WTC11 (cell line): ENCODE results near the gene HLA-DPA1. TPM values are rescaled to one million over a fixed set of nuclear protein-coding genes. Genes with fewer than 3 reads are reported as not detected.

Experiments
- ATAC-seq: fragments of 200-7000 bp; cut with Tn5 transposase; 2 replicates; pipeline ENCODE4 v1.10.0; 2021; ENCODE audit warnings: mild to moderate bottlenecking, moderate library complexity
- CTCF ChIA-PET: fragments of 300-600 bp; sonication (Branson Sonifier 250); formaldehyde crosslinking; loops from one replicate; lab custom pipeline; 2021; ENCODE audit warnings: antibody characterized with exemption; lab: Charles Lee
- POLR2A ChIA-PET: fragments of 350-600 bp; sonication (Branson Sonifier 250); formaldehyde crosslinking; loops from one replicate; lab custom pipeline; 2021; ENCODE audit warnings: antibody characterized with exemption; lab: Charles Lee
- DNase-seq: peaks from one replicate; pipeline ENCODE4 v3.0.0; 2021; ENCODE audit warnings: low spot score
- H3K27ac Mint-ChIP-seq: 2 replicates; pipeline ENCODE4 v1.8.0; 2021; ENCODE audit warnings: mixed read lengths
- H3K27me3 Mint-ChIP-seq: 2 replicates; pipeline ENCODE4 v1.8.0; 2021; ENCODE audit warnings: low read depth, mild to moderate bottlenecking, moderate library complexity, mixed read lengths
- H3K36me3 Mint-ChIP-seq: 2 replicates; pipeline ENCODE4 v1.8.0; 2021; ENCODE audit warnings: mixed read lengths
- H3K4me1 Mint-ChIP-seq: 2 replicates; pipeline ENCODE4 v1.8.0; 2022; ENCODE audit warnings: mixed read lengths
- H3K4me3 Mint-ChIP-seq: 2 replicates; pipeline ENCODE4 v1.8.0; 2021; ENCODE audit warnings: mild to moderate bottlenecking, moderate library complexity, mixed read lengths
- H3K9me3 Mint-ChIP-seq: 2 replicates; pipeline ENCODE4 v1.8.0; 2021; ENCODE audit warnings: mixed read lengths
- NR2C2 ChIP-seq: sonication (generic); formaldehyde crosslinking; IDR thresholded peaks from 2 replicates; pipeline ENCODE4 v1.8.0; 2022; ENCODE audit warnings: mild to moderate bottlenecking, missing genetic modification reagents
- PRRX2 ChIP-seq: fragments of 250-450 bp; sonication (Bioruptor Pico); IDR thresholded peaks from 2 replicates; pipeline ENCODE4 v1.8.0; 2021; ENCODE audit warnings: mild to moderate bottlenecking
- ZNF121 ChIP-seq: sonication (generic); formaldehyde crosslinking; IDR thresholded peaks from 2 replicates; pipeline ENCODE4 v1.8.0; 2023; ENCODE audit warnings: missing genetic modification reagents
- ZNF263 ChIP-seq: sonication (generic); formaldehyde crosslinking; IDR thresholded peaks from 2 replicates; pipeline ENCODE4 v1.8.1; 2022; ENCODE audit warnings: low read depth, mild to moderate bottlenecking, moderate library complexity, missing genetic modification reagents
- ZNF317 ChIP-seq: sonication (generic); formaldehyde crosslinking; IDR thresholded peaks from 2 replicates; pipeline ENCODE4 v1.8.1; 2023; ENCODE audit warnings: low read depth, mild to moderate bottlenecking, moderate library complexity, missing genetic modification reagents, borderline replicate concordance
- total RNA-seq: library from RNA; stranded (reverse); gene quantifications from 3 replicates; pipeline ENCODE4 v1.2.3, GENCODE V29; 2021
- TF ChIP-seq, protein P1 (sequence below): sonication (generic); formaldehyde crosslinking; IDR thresholded peaks from 2 replicates; pipeline ENCODE4 v1.8.1; 2023; ENCODE audit warnings: mild to moderate bottlenecking, missing genetic modification reagents, moderate library complexity
- TF ChIP-seq, protein P2 (sequence below): fragments of 250-450 bp; sonication (Bioruptor Pico); IDR thresholded peaks from 2 replicates; pipeline ENCODE4 v1.9.0; 2021; ENCODE audit warnings: moderate library complexity, mild to moderate bottlenecking, inconsistent platforms, borderline replicate concordance
- TF ChIP-seq, protein P3 (sequence below): sonication (generic); formaldehyde crosslinking; IDR thresholded peaks from 2 replicates; pipeline ENCODE4 v1.8.0; 2023; ENCODE audit warnings: missing genetic modification reagents, mild to moderate bottlenecking, borderline replicate concordance
- TF ChIP-seq, protein P4 (sequence below): sonication (generic); formaldehyde crosslinking; IDR thresholded peaks from 2 replicates; pipeline ENCODE4 v1.8.1; 2022; ENCODE audit warnings: low read depth, missing genetic modification reagents, borderline replicate concordance
- TF ChIP-seq, protein P5 (sequence below): sonication (generic); formaldehyde crosslinking; IDR thresholded peaks from 2 replicates; pipeline ENCODE4 v1.8.1; 2023; ENCODE audit warnings: mild to moderate bottlenecking, moderate library complexity, missing genetic modification reagents
- TF ChIP-seq, protein P6 (sequence below): sonication (generic); formaldehyde crosslinking; IDR thresholded peaks from 2 replicates; pipeline ENCODE4 v1.8.0; 2022; ENCODE audit warnings: mild to moderate bottlenecking, missing genetic modification reagents
- TF ChIP-seq, protein P7 (sequence below): sonication (generic); formaldehyde crosslinking; IDR thresholded peaks from 2 replicates; pipeline ENCODE4 v1.8.1; 2022; ENCODE audit warnings: low read depth, mild to moderate bottlenecking, moderate library complexity, missing genetic modification reagents, borderline replicate concordance

Gene HLA-DPA1
- total RNA-seq, 1 experiment from 2014 or later = 4.9 TPM

DNA sequence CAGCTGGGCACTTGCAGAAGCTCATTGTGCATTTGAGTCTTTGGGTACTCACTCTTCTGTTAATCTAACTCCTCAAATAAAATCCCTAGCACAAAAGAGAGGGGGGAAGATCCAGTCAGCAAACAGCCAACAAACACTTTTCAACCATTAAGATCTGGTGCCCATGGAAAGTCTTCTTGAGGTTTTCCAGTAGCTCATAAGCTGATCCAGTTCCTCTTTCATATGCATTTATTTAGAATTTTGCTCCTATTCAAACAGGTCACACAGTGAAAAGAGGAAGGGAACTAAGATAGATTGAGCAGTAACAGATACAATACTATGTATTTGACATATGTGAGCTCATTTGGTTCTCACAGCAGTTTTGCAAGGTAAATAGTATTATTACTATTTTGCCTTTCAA is 41.0 kb upstream of the HLA-DPA1 start (continued):
- TF ChIP-seq, protein P1, sequence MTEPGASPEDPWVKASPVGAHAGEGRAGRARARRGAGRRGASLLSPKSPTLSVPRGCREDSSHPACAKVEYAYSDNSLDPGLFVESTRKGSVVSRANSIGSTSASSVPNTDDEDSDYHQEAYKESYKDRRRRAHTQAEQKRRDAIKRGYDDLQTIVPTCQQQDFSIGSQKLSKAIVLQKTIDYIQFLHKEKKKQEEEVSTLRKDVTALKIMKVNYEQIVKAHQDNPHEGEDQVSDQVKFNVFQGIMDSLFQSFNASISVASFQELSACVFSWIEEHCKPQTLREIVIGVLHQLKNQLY = no peak
- TF ChIP-seq PRRX2 = no peak
- TF ChIP-seq NR2C2 = no peak
- no peak for TF ChIP-seq ZNF317 (CRISPR knock-in tag)
- TF ChIP-seq, protein P2, sequence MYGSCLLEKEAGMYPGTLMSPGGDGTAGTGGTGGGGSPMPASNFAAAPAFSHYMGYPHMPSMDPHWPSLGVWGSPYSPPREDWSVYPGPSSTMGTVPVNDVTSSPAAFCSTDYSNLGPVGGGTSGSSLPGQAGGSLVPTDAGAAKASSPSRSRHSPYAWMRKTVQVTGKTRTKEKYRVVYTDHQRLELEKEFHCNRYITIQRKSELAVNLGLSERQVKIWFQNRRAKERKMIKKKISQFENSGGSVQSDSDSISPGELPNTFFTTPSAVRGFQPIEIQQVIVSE = no peak
- TF ChIP-seq, protein P3, sequence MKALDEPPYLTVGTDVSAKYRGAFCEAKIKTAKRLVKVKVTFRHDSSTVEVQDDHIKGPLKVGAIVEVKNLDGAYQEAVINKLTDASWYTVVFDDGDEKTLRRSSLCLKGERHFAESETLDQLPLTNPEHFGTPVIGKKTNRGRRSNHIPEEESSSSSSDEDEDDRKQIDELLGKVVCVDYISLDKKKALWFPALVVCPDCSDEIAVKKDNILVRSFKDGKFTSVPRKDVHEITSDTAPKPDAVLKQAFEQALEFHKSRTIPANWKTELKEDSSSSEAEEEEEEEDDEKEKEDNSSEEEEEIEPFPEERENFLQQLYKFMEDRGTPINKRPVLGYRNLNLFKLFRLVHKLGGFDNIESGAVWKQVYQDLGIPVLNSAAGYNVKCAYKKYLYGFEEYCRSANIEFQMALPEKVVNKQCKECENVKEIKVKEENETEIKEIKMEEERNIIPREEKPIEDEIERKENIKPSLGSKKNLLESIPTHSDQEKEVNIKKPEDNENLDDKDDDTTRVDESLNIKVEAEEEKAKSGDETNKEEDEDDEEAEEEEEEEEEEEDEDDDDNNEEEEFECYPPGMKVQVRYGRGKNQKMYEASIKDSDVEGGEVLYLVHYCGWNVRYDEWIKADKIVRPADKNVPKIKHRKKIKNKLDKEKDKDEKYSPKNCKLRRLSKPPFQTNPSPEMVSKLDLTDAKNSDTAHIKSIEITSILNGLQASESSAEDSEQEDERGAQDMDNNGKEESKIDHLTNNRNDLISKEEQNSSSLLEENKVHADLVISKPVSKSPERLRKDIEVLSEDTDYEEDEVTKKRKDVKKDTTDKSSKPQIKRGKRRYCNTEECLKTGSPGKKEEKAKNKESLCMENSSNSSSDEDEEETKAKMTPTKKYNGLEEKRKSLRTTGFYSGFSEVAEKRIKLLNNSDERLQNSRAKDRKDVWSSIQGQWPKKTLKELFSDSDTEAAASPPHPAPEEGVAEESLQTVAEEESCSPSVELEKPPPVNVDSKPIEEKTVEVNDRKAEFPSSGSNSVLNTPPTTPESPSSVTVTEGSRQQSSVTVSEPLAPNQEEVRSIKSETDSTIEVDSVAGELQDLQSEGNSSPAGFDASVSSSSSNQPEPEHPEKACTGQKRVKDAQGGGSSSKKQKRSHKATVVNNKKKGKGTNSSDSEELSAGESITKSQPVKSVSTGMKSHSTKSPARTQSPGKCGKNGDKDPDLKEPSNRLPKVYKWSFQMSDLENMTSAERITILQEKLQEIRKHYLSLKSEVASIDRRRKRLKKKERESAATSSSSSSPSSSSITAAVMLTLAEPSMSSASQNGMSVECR = no peak
- TF ChIP-seq, all 79 proteins: peak for 0

DNA sequence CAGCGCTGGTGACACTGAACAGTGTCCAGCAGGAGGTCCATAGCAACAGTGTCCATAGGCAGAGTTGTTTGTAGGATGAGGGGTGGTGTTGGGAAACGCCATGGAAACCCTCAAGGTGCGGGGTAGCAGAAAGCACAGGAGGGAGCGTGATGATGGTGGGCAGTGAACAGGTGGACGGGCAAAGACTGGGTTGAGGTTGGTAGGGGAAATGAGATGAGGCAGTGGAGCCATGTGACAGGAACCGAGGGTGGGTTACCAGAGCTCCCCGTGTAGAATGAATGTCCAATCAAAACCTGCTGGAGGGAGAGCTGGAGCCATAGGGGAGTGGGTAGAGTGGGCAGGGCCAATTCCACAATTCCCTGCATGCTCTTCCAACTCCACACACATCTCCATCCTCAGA is 40.3 kb upstream of the HLA-DPA1 start:
- TF ChIP-seq, protein P1 = no peak
- TF ChIP-seq, protein P4, sequence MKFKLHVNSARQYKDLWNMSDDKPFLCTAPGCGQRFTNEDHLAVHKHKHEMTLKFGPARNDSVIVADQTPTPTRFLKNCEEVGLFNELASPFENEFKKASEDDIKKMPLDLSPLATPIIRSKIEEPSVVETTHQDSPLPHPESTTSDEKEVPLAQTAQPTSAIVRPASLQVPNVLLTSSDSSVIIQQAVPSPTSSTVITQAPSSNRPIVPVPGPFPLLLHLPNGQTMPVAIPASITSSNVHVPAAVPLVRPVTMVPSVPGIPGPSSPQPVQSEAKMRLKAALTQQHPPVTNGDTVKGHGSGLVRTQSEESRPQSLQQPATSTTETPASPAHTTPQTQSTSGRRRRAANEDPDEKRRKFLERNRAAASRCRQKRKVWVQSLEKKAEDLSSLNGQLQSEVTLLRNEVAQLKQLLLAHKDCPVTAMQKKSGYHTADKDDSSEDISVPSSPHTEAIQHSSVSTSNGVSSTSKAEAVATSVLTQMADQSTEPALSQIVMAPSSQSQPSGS (CRISPR knock-in tag) = no peak
- TF ChIP-seq, protein P5, sequence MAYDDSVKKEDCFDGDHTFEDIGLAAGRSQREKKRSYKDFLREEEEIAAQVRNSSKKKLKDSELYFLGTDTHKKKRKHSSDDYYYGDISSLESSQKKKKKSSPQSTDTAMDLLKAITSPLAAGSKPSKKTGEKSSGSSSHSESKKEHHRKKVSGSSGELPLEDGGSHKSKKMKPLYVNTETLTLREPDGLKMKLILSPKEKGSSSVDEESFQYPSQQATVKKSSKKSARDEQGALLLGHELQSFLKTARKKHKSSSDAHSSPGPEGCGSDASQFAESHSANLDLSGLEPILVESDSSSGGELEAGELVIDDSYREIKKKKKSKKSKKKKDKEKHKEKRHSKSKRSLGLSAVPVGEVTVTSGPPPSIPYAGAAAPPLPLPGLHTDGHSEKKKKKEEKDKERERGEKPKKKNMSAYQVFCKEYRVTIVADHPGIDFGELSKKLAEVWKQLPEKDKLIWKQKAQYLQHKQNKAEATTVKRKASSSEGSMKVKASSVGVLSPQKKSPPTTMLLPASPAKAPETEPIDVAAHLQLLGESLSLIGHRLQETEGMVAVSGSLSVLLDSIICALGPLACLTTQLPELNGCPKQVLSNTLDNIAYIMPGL (CRISPR knock-in tag) = no peak
- TF ChIP-seq ZNF263 (CRISPR knock-in tag) (no peak), ZNF121 (CRISPR knock-in tag) (no peak), ZNF317 (CRISPR knock-in tag) (no peak)
- TF ChIP-seq, protein P6, sequence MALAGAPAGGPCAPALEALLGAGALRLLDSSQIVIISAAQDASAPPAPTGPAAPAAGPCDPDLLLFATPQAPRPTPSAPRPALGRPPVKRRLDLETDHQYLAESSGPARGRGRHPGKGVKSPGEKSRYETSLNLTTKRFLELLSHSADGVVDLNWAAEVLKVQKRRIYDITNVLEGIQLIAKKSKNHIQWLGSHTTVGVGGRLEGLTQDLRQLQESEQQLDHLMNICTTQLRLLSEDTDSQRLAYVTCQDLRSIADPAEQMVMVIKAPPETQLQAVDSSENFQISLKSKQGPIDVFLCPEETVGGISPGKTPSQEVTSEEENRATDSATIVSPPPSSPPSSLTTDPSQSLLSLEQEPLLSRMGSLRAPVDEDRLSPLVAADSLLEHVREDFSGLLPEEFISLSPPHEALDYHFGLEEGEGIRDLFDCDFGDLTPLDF (CRISPR knock-in tag) = no peak
- TF ChIP-seq, protein P7, sequence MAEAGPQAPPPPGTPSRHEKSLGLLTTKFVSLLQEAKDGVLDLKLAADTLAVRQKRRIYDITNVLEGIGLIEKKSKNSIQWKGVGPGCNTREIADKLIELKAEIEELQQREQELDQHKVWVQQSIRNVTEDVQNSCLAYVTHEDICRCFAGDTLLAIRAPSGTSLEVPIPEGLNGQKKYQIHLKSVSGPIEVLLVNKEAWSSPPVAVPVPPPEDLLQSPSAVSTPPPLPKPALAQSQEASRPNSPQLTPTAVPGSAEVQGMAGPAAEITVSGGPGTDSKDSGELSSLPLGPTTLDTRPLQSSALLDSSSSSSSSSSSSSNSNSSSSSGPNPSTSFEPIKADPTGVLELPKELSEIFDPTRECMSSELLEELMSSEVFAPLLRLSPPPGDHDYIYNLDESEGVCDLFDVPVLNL (CRISPR knock-in tag) = no peak
- Mint-ChIP-seq H3K36me3 (no peaks in the 10 kb centered on the region; the same call in 1 of the 2 replicates), H3K4me3 (no peak overlapping the region), H3K4me1 (peaks cover 29% of the 10 kb centered on the region), H3K27me3 (peaks cover 14% of the 10 kb centered on the region), H3K27ac (no peak overlapping the region), H3K9me3 (no peaks in the 10 kb centered on the region)
- ATAC-seq (no peak), DNase-seq (no peak)
- ChIA-PET POLR2A (interaction anchor here (1.0 to 1.3 kb wide), 2 partner anchors 142 to 143 kb away, joined by 3 read pairs; no protein-coding TSS in a partner anchor), CTCF (interaction anchor here (0.6 to 5.3 kb wide), 4 partner anchors 11 to 159 kb away, joined by 3 to 43 read pairs (median 5); no protein-coding TSS in a partner anchor)
